GM23338 (cell line): Measurements from ENCODE around the gene CYB5D1. TPM values are rescaled to one million over a fixed set of nuclear protein-coding genes. Genes with fewer than 3 reads are reported as not detected.
A peak's percentile ranks its signal among the peaks of the same experiment; 100 is the strongest.

ENCODE experiments used
- ATAC-seq: fragments of 200-7000 bp; cut with Tn5 transposase; 3 replicates; pipeline ENCODE4 v1.9.1; 2020
- DNase-seq: peaks from one replicate; pipeline ENCODE4 v3.0.0-alpha.2; 2015; ENCODE audit warnings: low spot score
- H2AFZ ChIP-seq: fragments of 200-600 bp; sonication (generic); 2 replicates; pipeline ENCODE4 v1.8.0; 2016; ENCODE audit warnings: antibody characterized with exemption, mild to moderate bottlenecking, moderate library complexity
- H3F3A ChIP-seq: fragments of 200-600 bp; sonication (generic); replicated peaks from 2 replicates; pipeline ENCODE4 v1.8.0; 2017; ENCODE audit warnings: antibody characterized with exemption, mixed run types, low read depth
- H3K27ac ChIP-seq: fragments of 200-600 bp; sonication (generic); 2 replicates; pipeline ENCODE4 v1.6.1; 2016; ENCODE audit warnings: low read depth
- H3K27me3 ChIP-seq: fragments of 200-600 bp; sonication (generic); 2 replicates; pipeline ENCODE4 v1.8.0; 2016; ENCODE audit warnings: mild to moderate bottlenecking, mixed run types, moderate library complexity; ENCODE audit not compliant: insufficient read depth
- H3K36me3 ChIP-seq: fragments of 200-600 bp; sonication (generic); 2 replicates; pipeline ENCODE4 v1.8.0; 2016; ENCODE audit warnings: mild to moderate bottlenecking; ENCODE audit not compliant: insufficient read depth
- H3K4me1 ChIP-seq: fragments of 200-600 bp; sonication (generic); 2 replicates; pipeline ENCODE4 v1.8.0; 2016; ENCODE audit warnings: mild to moderate bottlenecking, moderate library complexity; ENCODE audit not compliant: insufficient read depth
- H3K4me2 ChIP-seq: fragments of 200-600 bp; sonication (generic); 2 replicates; pipeline ENCODE4 v1.7.1; 2017; ENCODE audit warnings: mixed run types
- H3K4me3 ChIP-seq: fragments of 200-600 bp; sonication (generic); 2 replicates; pipeline ENCODE4 v1.6.1; 2016; ENCODE audit warnings: mixed run types
- H3K79me2 ChIP-seq: fragments of 200-600 bp; sonication (generic); replicated peaks from 2 replicates; pipeline ENCODE4 v1.8.0; 2017; ENCODE audit warnings: mild to moderate bottlenecking; ENCODE audit not compliant: insufficient read depth
- H3K9me2 ChIP-seq: fragments of 200-600 bp; sonication (generic); 2 replicates; pipeline ENCODE4 v1.8.0; 2017; ENCODE audit not compliant: insufficient read depth
- H4K20me1 ChIP-seq: fragments of 200-600 bp; sonication (generic); replicated peaks from 2 replicates; pipeline ENCODE4 v1.8.0; 2017; ENCODE audit warnings: mild to moderate bottlenecking; ENCODE audit not compliant: insufficient read depth
- H3K27ac Mint-ChIP-seq: 2 replicates; pipeline ENCODE4 v1.8.0; 2020; ENCODE audit warnings: inconsistent platforms, mild to moderate bottlenecking, moderate library complexity, mixed read lengths
- H3K27me3 Mint-ChIP-seq: 3 replicates; pipeline ENCODE4 v1.8.0; 2022; ENCODE audit warnings: low read depth, mild to moderate bottlenecking, moderate library complexity, mixed read lengths, inconsistent platforms; ENCODE audit not compliant: insufficient read depth, poor library complexity
- H3K36me3 Mint-ChIP-seq: 3 replicates; pipeline ENCODE4 v1.8.0; 2021; ENCODE audit warnings: low read depth, mild to moderate bottlenecking, inconsistent platforms, moderate library complexity, mixed read lengths
- H3K4me1 Mint-ChIP-seq: 3 replicates; pipeline ENCODE4 v1.8.0; 2020; ENCODE audit warnings: mild to moderate bottlenecking, inconsistent platforms, mixed read lengths
- H3K4me3 Mint-ChIP-seq: 3 replicates; pipeline ENCODE4 v1.8.0; 2021; ENCODE audit warnings: moderate library complexity, mild to moderate bottlenecking, inconsistent platforms, mixed read lengths
- H3K9me3 Mint-ChIP-seq: 3 replicates; pipeline ENCODE4 v1.8.0; 2020; ENCODE audit warnings: moderate library complexity, mild to moderate bottlenecking, inconsistent platforms, mixed read lengths
- CREB1 ChIP-seq: fragments of 250-450 bp; sonication (Bioruptor Pico); IDR thresholded peaks from 2 replicates; pipeline ENCODE4 v1.5.0; 2020; ENCODE audit warnings: low read depth, mild to moderate bottlenecking, moderate library complexity
- EZH2 ChIP-seq: fragments of 200-600 bp; sonication (generic); IDR thresholded peaks from one replicate; pipeline ENCODE4 v1.8.0; 2017; ENCODE audit warnings: antibody characterized with exemption, mild to moderate bottlenecking, low read depth; ENCODE audit not compliant: unreplicated experiment
- EZH2phosphoT487 ChIP-seq: fragments of 200-600 bp; sonication (generic); IDR thresholded peaks from one replicate; pipeline ENCODE4 v1.8.1; 2018; ENCODE audit warnings: antibody characterized with exemption; ENCODE audit not compliant: unreplicated experiment
- JUNB ChIP-seq: IDR thresholded peaks from one replicate; pipeline ENCODE4 v1.6.1; 2016; ENCODE audit warnings: antibody characterized with exemption; ENCODE audit not compliant: unreplicated experiment
- NANOG ChIP-seq: IDR thresholded peaks from 2 replicates; pipeline ENCODE4 v1.6.1; 2016; ENCODE audit warnings: antibody characterized with exemption, borderline replicate concordance
- POLR2AphosphoS5 ChIP-seq: IDR thresholded peaks from 2 replicates; pipeline ENCODE4 v1.6.1; 2016; ENCODE audit warnings: antibody characterized with exemption, low read depth
- STAT1 ChIP-seq: IDR thresholded peaks from one replicate; pipeline ENCODE4 v1.6.1; 2016; ENCODE audit warnings: antibody characterized with exemption; ENCODE audit not compliant: unreplicated experiment
- ZNF114 ChIP-seq: fragments of 250-450 bp; sonication (Bioruptor Pico); IDR thresholded peaks from 2 replicates; pipeline ENCODE4 v1.5.0; 2020; ENCODE audit warnings: mild to moderate bottlenecking, moderate library complexity
- polyA plus RNA-seq: library from polyadenylated mRNA; unstranded; fragments of >200 nt; fragmentation: Nextera tagmentation; extraction: Ambion mirVana; gene quantifications from 2 replicates; pipeline ENCODE4 v1.2.1, GENCODE V29; 2016
- total RNA-seq: library from RNA; depleted of rRNA; stranded (reverse); fragments of >200 nt; shearing (Covaris generic); gene quantifications from 2 replicates; pipeline ENCODE4 v1.2.3, GENCODE V29; 2014
- TF ChIP-seq, protein P1 (sequence below): IDR thresholded peaks from 2 replicates; pipeline ENCODE4 v1.6.1; 2016; ENCODE audit warnings: antibody characterized with exemption
- TF ChIP-seq, protein P2 (sequence below), 2 experiments: fragments of 200-600 bp in 1 of 2; sonication (generic) in 1 of 2; conservative IDR thresholded peaks; 2 replicates each; pipeline versions ENCODE4 v1.5.1 to v1.6.1; 2016 to 2017; ENCODE audit warnings: antibody characterized with exemption in 2 of 2, low read depth in 2 of 2, mild to moderate bottlenecking in 2 of 2, moderate library complexity in 1 of 2
- TF ChIP-seq, protein P3 (sequence below): IDR thresholded peaks from one replicate; pipeline ENCODE4 v1.6.1; 2018; ENCODE audit warnings: antibody characterized with exemption; ENCODE audit not compliant: unreplicated experiment
- TF ChIP-seq, protein P4 (sequence below): fragments of 250-450 bp; sonication (Bioruptor Pico); IDR thresholded peaks from 2 replicates; pipeline ENCODE4 v1.5.0; 2020; ENCODE audit warnings: mild to moderate bottlenecking, moderate library complexity

The CYB5D1 gene
- total and polyA plus RNA-seq, 2 experiments from 2014 or later: 3.5 to 8.4 TPM

DNA sequence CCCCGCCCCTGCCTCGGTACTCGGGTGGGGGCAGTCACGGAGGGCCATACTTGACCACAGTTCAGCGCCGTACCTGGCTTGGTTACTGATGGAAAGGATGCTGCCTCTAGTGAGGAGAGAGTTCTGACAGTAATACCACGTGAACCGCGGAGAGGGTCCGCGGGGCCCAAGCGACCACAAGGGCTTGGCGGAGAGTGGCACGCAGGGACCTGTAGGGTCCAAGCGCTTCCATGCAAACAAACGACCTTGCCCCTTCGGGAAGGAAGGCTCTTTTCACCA, 14.6 kb upstream of the CYB5D1 start (continued):
- no peak for TF ChIP-seq POLR2AphosphoS5
- TF ChIP-seq JUNB: no peak
- no peak for TF ChIP-seq NANOG
- no peak for TF ChIP-seq ZNF114 (CRISPR knock-in tag)
- TF ChIP-seq, protein P1, sequence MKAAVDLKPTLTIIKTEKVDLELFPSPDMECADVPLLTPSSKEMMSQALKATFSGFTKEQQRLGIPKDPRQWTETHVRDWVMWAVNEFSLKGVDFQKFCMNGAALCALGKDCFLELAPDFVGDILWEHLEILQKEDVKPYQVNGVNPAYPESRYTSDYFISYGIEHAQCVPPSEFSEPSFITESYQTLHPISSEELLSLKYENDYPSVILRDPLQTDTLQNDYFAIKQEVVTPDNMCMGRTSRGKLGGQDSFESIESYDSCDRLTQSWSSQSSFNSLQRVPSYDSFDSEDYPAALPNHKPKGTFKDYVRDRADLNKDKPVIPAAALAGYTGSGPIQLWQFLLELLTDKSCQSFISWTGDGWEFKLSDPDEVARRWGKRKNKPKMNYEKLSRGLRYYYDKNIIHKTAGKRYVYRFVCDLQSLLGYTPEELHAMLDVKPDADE: no peak
- TF ChIP-seq CREB1 (CRISPR knock-in tag): no peak
- TF ChIP-seq EZH2: no peak
- TF ChIP-seq, protein P2, sequence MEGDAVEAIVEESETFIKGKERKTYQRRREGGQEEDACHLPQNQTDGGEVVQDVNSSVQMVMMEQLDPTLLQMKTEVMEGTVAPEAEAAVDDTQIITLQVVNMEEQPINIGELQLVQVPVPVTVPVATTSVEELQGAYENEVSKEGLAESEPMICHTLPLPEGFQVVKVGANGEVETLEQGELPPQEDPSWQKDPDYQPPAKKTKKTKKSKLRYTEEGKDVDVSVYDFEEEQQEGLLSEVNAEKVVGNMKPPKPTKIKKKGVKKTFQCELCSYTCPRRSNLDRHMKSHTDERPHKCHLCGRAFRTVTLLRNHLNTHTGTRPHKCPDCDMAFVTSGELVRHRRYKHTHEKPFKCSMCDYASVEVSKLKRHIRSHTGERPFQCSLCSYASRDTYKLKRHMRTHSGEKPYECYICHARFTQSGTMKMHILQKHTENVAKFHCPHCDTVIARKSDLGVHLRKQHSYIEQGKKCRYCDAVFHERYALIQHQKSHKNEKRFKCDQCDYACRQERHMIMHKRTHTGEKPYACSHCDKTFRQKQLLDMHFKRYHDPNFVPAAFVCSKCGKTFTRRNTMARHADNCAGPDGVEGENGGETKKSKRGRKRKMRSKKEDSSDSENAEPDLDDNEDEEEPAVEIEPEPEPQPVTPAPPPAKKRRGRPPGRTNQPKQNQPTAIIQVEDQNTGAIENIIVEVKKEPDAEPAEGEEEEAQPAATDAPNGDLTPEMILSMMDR (conservative IDR thresholded peaks at IDR 0.05; ENCODE audit: low read depth in 2 of 2): no peak
- no peak for TF ChIP-seq EZH2phosphoT487
- TF ChIP-seq, protein P3, sequence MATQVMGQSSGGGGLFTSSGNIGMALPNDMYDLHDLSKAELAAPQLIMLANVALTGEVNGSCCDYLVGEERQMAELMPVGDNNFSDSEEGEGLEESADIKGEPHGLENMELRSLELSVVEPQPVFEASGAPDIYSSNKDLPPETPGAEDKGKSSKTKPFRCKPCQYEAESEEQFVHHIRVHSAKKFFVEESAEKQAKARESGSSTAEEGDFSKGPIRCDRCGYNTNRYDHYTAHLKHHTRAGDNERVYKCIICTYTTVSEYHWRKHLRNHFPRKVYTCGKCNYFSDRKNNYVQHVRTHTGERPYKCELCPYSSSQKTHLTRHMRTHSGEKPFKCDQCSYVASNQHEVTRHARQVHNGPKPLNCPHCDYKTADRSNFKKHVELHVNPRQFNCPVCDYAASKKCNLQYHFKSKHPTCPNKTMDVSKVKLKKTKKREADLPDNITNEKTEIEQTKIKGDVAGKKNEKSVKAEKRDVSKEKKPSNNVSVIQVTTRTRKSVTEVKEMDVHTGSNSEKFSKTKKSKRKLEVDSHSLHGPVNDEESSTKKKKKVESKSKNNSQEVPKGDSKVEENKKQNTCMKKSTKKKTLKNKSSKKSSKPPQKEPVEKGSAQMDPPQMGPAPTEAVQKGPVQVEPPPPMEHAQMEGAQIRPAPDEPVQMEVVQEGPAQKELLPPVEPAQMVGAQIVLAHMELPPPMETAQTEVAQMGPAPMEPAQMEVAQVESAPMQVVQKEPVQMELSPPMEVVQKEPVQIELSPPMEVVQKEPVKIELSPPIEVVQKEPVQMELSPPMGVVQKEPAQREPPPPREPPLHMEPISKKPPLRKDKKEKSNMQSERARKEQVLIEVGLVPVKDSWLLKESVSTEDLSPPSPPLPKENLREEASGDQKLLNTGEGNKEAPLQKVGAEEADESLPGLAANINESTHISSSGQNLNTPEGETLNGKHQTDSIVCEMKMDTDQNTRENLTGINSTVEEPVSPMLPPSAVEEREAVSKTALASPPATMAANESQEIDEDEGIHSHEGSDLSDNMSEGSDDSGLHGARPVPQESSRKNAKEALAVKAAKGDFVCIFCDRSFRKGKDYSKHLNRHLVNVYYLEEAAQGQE: no peak

DNA sequence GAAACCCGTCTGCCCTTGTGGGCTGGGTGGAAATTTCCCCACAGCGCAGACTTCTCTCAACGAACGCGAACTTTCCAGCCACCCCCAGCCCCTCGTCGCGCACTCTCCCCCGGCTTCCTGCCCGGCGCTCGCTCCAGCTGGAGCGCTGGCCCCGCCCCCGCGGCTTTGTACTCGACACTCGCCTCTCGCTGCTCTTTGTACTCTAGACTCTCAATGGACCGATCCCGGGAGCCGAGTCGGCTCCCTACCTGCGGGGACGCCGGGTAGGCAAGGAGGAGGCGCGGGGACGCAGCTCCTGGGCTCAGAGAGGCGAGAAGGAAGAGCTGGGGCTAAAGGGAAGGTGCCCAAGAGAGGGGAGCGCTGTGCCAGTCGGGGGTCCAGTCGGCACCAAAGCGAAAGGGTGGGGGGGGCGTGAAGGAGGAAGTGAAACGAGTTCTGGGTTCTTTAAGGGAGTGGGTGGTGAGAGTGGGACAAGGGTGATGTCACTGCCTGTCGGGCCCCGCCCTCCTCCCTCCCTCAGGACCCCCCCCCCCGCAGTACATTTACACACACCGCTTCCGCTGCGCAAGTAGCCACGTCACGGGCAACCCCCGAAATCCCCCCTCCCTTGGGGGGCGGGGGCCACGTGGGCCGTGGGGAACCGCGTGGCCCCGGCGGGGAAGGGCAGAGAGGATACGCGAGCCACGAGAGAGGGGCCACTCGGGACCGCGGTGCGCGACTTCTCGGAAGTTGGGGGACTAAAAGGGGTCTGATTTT, 14.1 kb upstream of the CYB5D1 start:
- peak overlapping the region; percentile 92 for H2AFZ ChIP-seq
- no peak for TF ChIP-seq STAT1
- TF ChIP-seq POLR2AphosphoS5: no peak
- no peak for TF ChIP-seq CREB1 (CRISPR knock-in tag)
- TF ChIP-seq, protein P4, sequence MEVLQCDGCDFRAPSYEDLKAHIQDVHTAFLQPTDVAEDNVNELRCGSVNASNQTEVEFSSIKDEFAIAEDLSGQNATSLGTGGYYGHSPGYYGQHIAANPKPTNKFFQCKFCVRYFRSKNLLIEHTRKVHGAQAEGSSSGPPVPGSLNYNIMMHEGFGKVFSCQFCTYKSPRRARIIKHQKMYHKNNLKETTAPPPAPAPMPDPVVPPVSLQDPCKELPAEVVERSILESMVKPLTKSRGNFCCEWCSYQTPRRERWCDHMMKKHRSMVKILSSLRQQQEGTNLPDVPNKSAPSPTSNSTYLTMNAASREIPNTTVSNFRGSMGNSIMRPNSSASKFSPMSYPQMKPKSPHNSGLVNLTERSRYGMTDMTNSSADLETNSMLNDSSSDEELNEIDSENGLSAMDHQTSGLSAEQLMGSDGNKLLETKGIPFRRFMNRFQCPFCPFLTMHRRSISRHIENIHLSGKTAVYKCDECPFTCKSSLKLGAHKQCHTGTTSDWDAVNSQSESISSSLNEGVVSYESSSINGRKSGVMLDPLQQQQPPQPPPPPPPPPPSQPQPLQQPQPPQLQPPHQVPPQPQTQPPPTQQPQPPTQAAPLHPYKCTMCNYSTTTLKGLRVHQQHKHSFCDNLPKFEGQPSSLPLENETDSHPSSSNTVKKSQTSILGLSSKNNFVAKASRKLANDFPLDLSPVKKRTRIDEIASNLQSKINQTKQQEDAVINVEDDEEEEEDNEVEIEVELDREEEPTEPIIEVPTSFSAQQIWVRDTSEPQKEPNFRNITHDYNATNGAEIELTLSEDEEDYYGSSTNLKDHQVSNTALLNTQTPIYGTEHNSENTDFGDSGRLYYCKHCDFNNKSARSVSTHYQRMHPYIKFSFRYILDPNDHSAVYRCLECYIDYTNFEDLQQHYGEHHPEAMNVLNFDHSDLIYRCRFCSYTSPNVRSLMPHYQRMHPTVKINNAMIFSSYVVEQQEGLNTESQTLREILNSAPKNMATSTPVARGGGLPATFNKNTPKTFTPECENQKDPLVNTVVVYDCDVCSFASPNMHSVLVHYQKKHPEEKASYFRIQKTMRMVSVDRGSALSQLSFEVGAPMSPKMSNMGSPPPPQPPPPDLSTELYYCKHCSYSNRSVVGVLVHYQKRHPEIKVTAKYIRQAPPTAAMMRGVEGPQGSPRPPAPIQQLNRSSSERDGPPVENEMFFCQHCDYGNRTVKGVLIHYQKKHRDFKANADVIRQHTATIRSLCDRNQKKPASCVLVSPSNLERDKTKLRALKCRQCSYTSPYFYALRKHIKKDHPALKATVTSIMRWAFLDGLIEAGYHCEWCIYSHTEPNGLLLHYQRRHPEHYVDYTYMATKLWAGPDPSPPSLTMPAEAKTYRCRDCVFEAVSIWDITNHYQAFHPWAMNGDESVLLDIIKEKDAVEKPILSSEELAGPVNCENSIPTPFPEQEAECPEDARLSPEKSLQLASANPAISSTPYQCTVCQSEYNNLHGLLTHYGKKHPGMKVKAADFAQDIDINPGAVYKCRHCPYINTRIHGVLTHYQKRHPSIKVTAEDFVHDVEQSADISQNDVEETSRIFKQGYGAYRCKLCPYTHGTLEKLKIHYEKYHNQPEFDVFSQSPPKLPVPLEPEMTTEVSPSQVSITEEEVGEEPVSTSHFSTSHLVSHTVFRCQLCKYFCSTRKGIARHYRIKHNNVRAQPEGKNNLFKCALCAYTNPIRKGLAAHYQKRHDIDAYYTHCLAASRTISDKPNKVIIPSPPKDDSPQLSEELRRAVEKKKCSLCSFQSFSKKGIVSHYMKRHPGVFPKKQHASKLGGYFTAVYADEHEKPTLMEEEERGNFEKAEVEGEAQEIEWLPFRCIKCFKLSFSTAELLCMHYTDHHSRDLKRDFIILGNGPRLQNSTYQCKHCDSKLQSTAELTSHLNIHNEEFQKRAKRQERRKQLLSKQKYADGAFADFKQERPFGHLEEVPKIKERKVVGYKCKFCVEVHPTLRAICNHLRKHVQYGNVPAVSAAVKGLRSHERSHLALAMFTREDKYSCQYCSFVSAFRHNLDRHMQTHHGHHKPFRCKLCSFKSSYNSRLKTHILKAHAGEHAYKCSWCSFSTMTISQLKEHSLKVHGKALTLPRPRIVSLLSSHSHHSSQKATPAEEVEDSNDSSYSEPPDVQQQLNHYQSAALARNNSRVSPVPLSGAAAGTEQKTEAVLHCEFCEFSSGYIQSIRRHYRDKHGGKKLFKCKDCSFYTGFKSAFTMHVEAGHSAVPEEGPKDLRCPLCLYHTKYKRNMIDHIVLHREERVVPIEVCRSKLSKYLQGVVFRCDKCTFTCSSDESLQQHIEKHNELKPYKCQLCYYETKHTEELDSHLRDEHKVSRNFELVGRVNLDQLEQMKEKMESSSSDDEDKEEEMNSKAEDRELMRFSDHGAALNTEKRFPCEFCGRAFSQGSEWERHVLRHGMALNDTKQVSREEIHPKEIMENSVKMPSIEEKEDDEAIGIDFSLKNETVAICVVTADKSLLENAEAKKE: no peak
- TF ChIP-seq EZH2: peak; percentile 25

More for the DNA sequence above, 14.1 kb upstream of the CYB5D1 start:
- H3K9me3 Mint-ChIP-seq: no peaks in the 10 kb centered on the region; the same call in 2 of the 3 replicates
- Histone ChIP-seq H3F3A (peaks cover 13% of the 10 kb centered on the region), H3K27me3 (peaks cover 84% of the 10 kb centered on the region), H3K27ac (no peak overlapping the region), H3K4me3 (peak overlapping the region; percentile 94), H3K79me2 (no peaks in the 10 kb centered on the region), H3K9me2 (no peaks in the 10 kb centered on the region), H3K4me2 (peak overlapping the region; percentile 99), H3K36me3 (peaks cover 6% of the 10 kb centered on the region; the same call in 1 of the 2 replicates), H3K4me1 (peaks cover 14% of the 10 kb centered on the region; the same call in 1 of the 2 replicates), H4K20me1 (peaks cover 13% of the 10 kb centered on the region)
- peaks cover 2% of the 10 kb centered on the region; the same call in 1 of the 3 replicates for H3K36me3 Mint-ChIP-seq
- peaks cover 62% of the 10 kb centered on the region for H3K27me3 Mint-ChIP-seq
- peak; percentile 95 for DNase-seq
- peaks cover 28% of the 10 kb centered on the region for H3K4me1 Mint-ChIP-seq
- no peak overlapping the region for H3K27ac Mint-ChIP-seq
- peak; percentile 38 for ATAC-seq
- peak overlapping the region; percentile 88 for H3K4me3 Mint-ChIP-seq
